PFSK-1 (cell line): ENCODE data around the gene OR2V1.

Source experiments
- FOXP2 ChIP-seq: optimal IDR thresholded peaks from 2 replicates; pipeline ENCODE3; 2011; ENCODE audit warnings: borderline replicate concordance, control low read depth, inconsistent platforms; ENCODE audit not compliant: insufficient read depth; ENCODE audit errors: extremely low read length, extremely low read depth
- POLR2AphosphoS5 ChIP-seq: IDR thresholded peaks from 2 replicates; pipeline ENCODE4 v1.6.1; 2012; ENCODE audit warnings: low read depth, mild to moderate bottlenecking, control low read depth, low read length, moderate library complexity
- REST ChIP-seq, 2 experiments: IDR thresholded peaks; 2 replicates each; pipeline versions ENCODE4 v1.6.1 to v1.8.0; 2011 to 2012; ENCODE audit warnings: low read depth in 2 of 2, low read length in 2 of 2, control low read depth in 1 of 2, inconsistent platforms in 1 of 2, mild to moderate bottlenecking in 1 of 2, moderate library complexity in 1 of 2; ENCODE audit not compliant: insufficient read depth in 1 of 2
- SIN3A ChIP-seq: IDR thresholded peaks from 2 replicates; pipeline ENCODE4 v1.6.1; 2012; ENCODE audit warnings: mild to moderate bottlenecking, low read length, moderate library complexity, borderline replicate concordance; ENCODE audit not compliant: insufficient read depth
- TAF1 ChIP-seq: IDR thresholded peaks from 2 replicates; pipeline ENCODE4 v1.6.1; 2012; ENCODE audit warnings: low read length, control low read depth, borderline replicate concordance; ENCODE audit not compliant: insufficient read depth

The OR2V1 gene

DNA sequence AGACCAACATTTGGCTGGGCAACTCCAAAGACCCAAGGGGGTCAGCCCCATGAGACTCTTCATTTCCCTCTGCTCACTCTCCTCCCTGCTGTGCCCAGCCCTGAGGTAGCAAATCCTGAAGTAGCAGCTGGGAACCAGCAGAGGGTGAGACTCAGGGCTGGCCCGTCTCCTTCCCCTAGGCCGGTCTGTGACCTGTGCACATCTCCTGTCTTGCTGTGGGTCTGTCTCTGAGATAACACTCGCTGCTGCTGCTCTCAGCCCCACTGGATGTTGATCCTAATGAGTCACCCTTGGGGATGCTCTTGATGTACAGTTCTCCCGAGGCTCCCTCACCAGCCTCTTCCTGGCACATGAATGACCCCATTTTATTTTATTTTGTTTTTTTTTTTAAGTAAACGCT is 7.3 kb upstream of the OR2V1 start:
- TF ChIP-seq POLR2AphosphoS5 (no peak), SIN3A (no peak), TAF1 (no peak), REST (IDR thresholded peaks at IDR 0.05; ENCODE audit: insufficient read depth in 1 of 2, low read depth in 2 of 2, low read length in 2 of 2) (no peak), FOXP2 (no peak)

GRCh38 chr5:181136361-181136955 is 5.5 kb upstream of the OR2V1 start:
- TF ChIP-seq REST (IDR thresholded peaks at IDR 0.05; ENCODE audit: insufficient read depth in 1 of 2, low read depth in 2 of 2, low read length in 2 of 2), result no peak
- no peak for TF ChIP-seq SIN3A
- TF ChIP-seq TAF1, result no peak
- no peak for TF ChIP-seq FOXP2
- TF ChIP-seq POLR2AphosphoS5, result no peak

- TF ChIP-seq TAF1 (no peak), REST (IDR thresholded peaks at IDR 0.05; ENCODE audit: insufficient read depth in 1 of 2, low read depth in 2 of 2, low read length in 2 of 2) (no peak), POLR2AphosphoS5 (no peak), FOXP2 (no peak), SIN3A (no peak)
Measured at GRCh38 chr5:181134259-181134658, 3.3 kb upstream of the OR2V1 start.

GRCh38 chr5:181133610-181134231 is 2.8 kb upstream of the OR2V1 start:
- TF ChIP-seq REST (IDR thresholded peaks at IDR 0.05; ENCODE audit: insufficient read depth in 1 of 2, low read depth in 2 of 2, low read length in 2 of 2) (no peak), TAF1 (no peak)
